ENCODE data around the gene GRIK5.
"Not testable (repeated sequence)": the region's sequence is repeated elsewhere in the genome, so short reads cannot be mapped to it uniquely, and the experiment has no call there.

GRIK5 gene

DNA sequence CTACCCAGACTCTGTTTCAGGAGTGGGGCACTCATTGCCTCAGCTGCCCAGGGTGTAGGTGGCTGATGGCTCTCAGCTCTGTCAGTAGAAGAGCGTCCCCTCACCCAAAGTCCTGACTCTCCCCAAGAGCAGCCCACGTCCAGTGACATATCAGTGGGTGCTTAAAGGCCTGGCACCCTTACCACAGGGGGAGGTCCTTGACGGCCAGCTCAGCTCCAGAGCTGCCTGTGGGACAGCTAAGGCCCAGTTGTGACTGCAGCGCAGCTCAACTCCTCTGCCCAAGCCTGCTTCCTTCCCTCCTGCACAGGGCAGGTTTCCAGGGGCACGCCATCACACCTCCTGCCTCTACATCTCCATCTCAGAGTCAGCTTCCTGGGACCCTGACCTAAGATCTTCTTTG lies 32.4 kb downstream of the GRIK5 start:
- TF ChIP-seq, protein P1, sequence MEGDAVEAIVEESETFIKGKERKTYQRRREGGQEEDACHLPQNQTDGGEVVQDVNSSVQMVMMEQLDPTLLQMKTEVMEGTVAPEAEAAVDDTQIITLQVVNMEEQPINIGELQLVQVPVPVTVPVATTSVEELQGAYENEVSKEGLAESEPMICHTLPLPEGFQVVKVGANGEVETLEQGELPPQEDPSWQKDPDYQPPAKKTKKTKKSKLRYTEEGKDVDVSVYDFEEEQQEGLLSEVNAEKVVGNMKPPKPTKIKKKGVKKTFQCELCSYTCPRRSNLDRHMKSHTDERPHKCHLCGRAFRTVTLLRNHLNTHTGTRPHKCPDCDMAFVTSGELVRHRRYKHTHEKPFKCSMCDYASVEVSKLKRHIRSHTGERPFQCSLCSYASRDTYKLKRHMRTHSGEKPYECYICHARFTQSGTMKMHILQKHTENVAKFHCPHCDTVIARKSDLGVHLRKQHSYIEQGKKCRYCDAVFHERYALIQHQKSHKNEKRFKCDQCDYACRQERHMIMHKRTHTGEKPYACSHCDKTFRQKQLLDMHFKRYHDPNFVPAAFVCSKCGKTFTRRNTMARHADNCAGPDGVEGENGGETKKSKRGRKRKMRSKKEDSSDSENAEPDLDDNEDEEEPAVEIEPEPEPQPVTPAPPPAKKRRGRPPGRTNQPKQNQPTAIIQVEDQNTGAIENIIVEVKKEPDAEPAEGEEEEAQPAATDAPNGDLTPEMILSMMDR (IDR thresholded peaks at IDR 0.05; ENCODE audit: insufficient read depth, missing control alignments): no peak
- FAIRE-seq (no peak), DNase-seq (ENCODE audit: insufficient read length, low spot score) (no peak)

- FAIRE-seq: not testable (repeated sequence)
- TF ChIP-seq, protein P1 (IDR thresholded peaks at IDR 0.05; ENCODE audit: insufficient read depth, missing control alignments): peak; percentile 94
- peak; percentile 75 for DNase-seq (ENCODE audit: insufficient read length, low spot score)
Measured at GRCh38 chr19:42034640-42035391, 35.2 kb downstream of the GRIK5 start.

DNA sequence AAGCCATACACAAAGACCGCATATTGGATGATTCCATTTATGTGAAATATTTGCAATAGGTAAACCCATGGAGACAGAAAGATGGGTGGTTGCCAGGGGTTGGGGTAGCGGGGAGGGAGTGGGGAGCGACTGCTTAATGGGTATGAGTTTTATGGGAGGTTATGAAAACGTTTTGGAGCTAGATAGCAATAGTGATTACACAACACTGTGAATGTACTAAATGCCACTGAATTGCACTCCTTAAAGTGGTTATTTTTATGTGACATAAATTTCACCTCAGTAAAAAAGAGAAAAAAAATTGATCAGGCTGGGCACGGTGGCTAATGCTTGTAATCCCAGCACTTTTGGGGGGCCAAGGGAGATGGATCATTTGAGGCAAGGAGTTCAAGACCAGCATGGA lies 36.6 kb downstream of the GRIK5 start:
- TF ChIP-seq, protein P1 (IDR thresholded peaks at IDR 0.05; ENCODE audit: insufficient read depth, missing control alignments): no peak
- no peak for FAIRE-seq
- no peak for DNase-seq (ENCODE audit: insufficient read length, low spot score)

- DNase-seq (ENCODE audit: insufficient read length, low spot score): no peak
- FAIRE-seq: no peak
- TF ChIP-seq, protein P1 (IDR thresholded peaks at IDR 0.05; ENCODE audit: insufficient read depth, missing control alignments): no peak
Measured at GRCh38 chr19:42032431-42032830, 37.6 kb downstream of the GRIK5 start.

DNA sequence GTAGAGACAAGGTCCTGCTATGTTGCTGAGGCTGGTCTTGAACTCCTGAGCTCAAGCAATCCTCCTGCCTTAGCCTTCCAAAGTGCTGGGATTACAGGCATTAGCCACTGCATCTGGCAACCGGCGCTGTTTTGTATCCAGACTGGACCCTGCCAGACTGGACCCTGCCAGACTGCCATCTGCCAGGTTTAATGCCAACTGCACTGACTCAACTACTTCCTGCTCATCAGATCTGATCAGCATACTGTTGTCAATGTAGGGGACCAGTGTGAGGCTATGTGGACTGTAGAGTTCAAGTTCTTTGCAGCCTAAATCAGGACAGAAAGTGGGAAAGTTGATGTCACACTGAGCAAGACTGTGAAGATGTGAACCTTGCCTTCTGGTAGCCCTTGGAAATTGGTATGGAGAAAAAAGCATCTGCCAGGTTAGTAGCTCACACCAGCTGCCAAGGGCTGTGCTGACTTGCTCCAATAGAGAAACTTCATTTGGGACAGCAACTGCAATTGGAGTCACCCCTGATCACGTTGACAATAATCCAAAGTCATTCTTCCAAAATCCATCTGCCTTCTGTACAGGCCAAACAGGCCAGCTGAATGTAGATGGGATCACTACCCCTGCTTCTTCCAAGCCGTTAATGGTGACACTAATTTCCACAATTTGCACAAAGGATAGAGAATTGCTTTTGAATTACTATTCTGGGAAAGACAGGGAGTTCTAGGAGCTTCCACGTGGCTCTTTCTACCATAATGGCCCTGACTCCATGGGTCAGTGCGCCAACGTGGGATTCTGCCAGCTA lies 39.2 kb downstream of the GRIK5 start:
- DNase-seq (ENCODE audit: insufficient read length, low spot score) (no peak), FAIRE-seq (no peak)
- TF ChIP-seq, protein P1 (IDR thresholded peaks at IDR 0.05; ENCODE audit: insufficient read depth, missing control alignments): no peak

GRCh38 chr19:42028304-42029216 lies 41.4 kb downstream of the GRIK5 start:
- DNase-seq (ENCODE audit: insufficient read length, low spot score): no peak
- FAIRE-seq: no peak
- TF ChIP-seq, protein P1 (IDR thresholded peaks at IDR 0.05; ENCODE audit: insufficient read depth, missing control alignments): peak; percentile 55
